HepG2 (cell line): ENCODE results near the gene SSNA1. TPM values are rescaled to one million over a fixed set of nuclear protein-coding genes. Genes with fewer than 3 reads are reported as not detected.

Experiments
- ATAC-seq: fragments of 200-7000 bp; cut with Tn5 transposase; 3 replicates; pipeline ENCODE4 v1.9.1; 2020; ENCODE audit warnings: mild to moderate bottlenecking, moderate library complexity
- BruUV-seq: library from RNA; stranded (reverse); fragments of 400-500 nt; replicated peaks from 2 replicates; lab custom pipeline; 2021; lab: Mats Ljungman, UMichigan
- CTCF ChIA-PET: fragments of 300-600 bp; formaldehyde crosslinking; extraction: SDS; loops from one replicate; lab custom pipeline; 2021; ENCODE audit warnings: low total read pairs, inconsistent platforms, low intra/inter-chr PET ratio; lab: Yijun Ruan, JAX
- POLR2A ChIA-PET: fragments of 350-600 bp; sonication (Branson Sonifier 250); formaldehyde crosslinking; loops from one replicate; lab custom pipeline; 2020; ENCODE audit warnings: antibody characterized with exemption, inconsistent platforms; lab: Yijun Ruan, JAX
- DNase-seq: peaks from one replicate; pipeline ENCODE4 v3.0.0-alpha.2; 2015; ENCODE audit warnings: low spot score
- FAIRE-seq: peaks from 3 replicates; lab custom pipeline; 2011; peaks lifted over from hg19 to GRCh38; lab: Jason Lieb, UNC
- H2AFZ ChIP-seq: one replicate; pipeline ENCODE4 v1.6.1; 2011; ENCODE audit warnings: low read length, inconsistent platforms
- H3K27ac ChIP-seq: fragments of 300-600 bp; 3 replicates; pipeline ENCODE4 v1.8.0; 2011; ENCODE audit warnings: mixed run types, mild to moderate bottlenecking, mixed read lengths, low read length, inconsistent platforms; ENCODE audit not compliant: insufficient read depth; ENCODE audit errors: extremely low read length
- H3K27me3 ChIP-seq, 2 experiments: fragments of 200-600 bp in 1 of 2; 2 replicates in 1 of 2; 3 replicates in 1 of 2; pipeline versions ENCODE4 v1.6.0 to v1.8.0; 2011; ENCODE audit warnings: low read length in 2 of 2, mild to moderate bottlenecking in 2 of 2, moderate library complexity in 2 of 2, inconsistent platforms in 1 of 2; ENCODE audit not compliant: insufficient read depth in 2 of 2, control insufficient read depth in 1 of 2
- H3K36me3 ChIP-seq, 2 experiments: fragments of 200-600 bp in 1 of 2; replicated peaks in 1 of 2; 2 replicates in 1 of 2; 3 replicates in 1 of 2; pipeline versions ENCODE4 v1.5.1 to v1.8.0; 2011; ENCODE audit warnings: low read length in 2 of 2, inconsistent platforms in 1 of 2; ENCODE audit not compliant: insufficient read depth in 2 of 2, control insufficient read depth in 1 of 2
- H3K4me1 ChIP-seq: 2 replicates; pipeline ENCODE4 v1.5.1; 2012; ENCODE audit warnings: low read length, inconsistent platforms; ENCODE audit not compliant: insufficient read depth
- H3K4me2 ChIP-seq: 2 replicates; pipeline ENCODE4 v1.6.0; 2011; ENCODE audit warnings: low read depth, low read length, inconsistent platforms
- H3K4me3 ChIP-seq, 3 experiments: fragments of 200-600 bp in 1 of 3; sonication (generic), shearing (Covaris generic) in 1 of 3; replicated peaks in 1 of 3; 2 replicates each; pipeline ENCODE4 v1.5.1; 2011 to 2016; ENCODE audit warnings: low read length in 3 of 3, inconsistent platforms in 2 of 3, low read depth in 2 of 3, mild to moderate bottlenecking in 2 of 3, control low read depth in 1 of 3, mixed read lengths in 1 of 3; ENCODE audit not compliant: insufficient read depth in 1 of 3
- H3K79me2 ChIP-seq: one replicate; pipeline ENCODE4 v1.6.1; 2011; ENCODE audit warnings: low read length, inconsistent platforms; ENCODE audit not compliant: insufficient read depth
- H3K9ac ChIP-seq: 2 replicates; pipeline ENCODE4 v1.6.0; 2011; ENCODE audit warnings: mild to moderate bottlenecking, low read depth, low read length, inconsistent platforms; ENCODE audit not compliant: insufficient read depth
- H3K9me3 ChIP-seq: 2 replicates; pipeline ENCODE4 v1.5.1; 2012; ENCODE audit warnings: mild to moderate bottlenecking, low read length
- H4K20me1 ChIP-seq: 2 replicates; pipeline ENCODE4 v1.6.0; 2011; ENCODE audit warnings: inconsistent platforms, mild to moderate bottlenecking, low read length, moderate library complexity; ENCODE audit not compliant: insufficient read depth
- ATAD3A ChIP-seq: sonication (generic); formaldehyde crosslinking; IDR thresholded peaks from 2 replicates; pipeline ENCODE4 v1.4.0; 2020; ENCODE audit warnings: missing genetic modification reagents
- BCLAF1 ChIP-seq: fragments of 450-650 bp; IDR thresholded peaks from 2 replicates; pipeline ENCODE4 v1.6.1; 2017; ENCODE audit warnings: mild to moderate bottlenecking
- FIP1L1 ChIP-seq: fragments of 200-400 bp; formaldehyde crosslinking; IDR thresholded peaks from 2 replicates; pipeline ENCODE4 v1.6.1; 2018; ENCODE audit warnings: low read depth, mild to moderate bottlenecking, low read length, moderate library complexity, borderline replicate concordance; ENCODE audit not compliant: insufficient read depth
- GABPA ChIP-seq, 2 experiments: IDR thresholded peaks; 2 replicates each; pipeline ENCODE4 v1.6.1; 2011 to 2016; ENCODE audit warnings: low read depth in 2 of 2, low read length in 1 of 2, missing biosample characterization in 1 of 2, missing genetic modification characterization in 1 of 2
- PLSCR1 ChIP-seq: sonication (generic); formaldehyde crosslinking; IDR thresholded peaks from 2 replicates; pipeline ENCODE4 v1.5.0; 2020; ENCODE audit warnings: missing genetic modification reagents, mild to moderate bottlenecking, borderline replicate concordance
- POGZ ChIP-seq: sonication (generic); formaldehyde crosslinking; IDR thresholded peaks from 2 replicates; pipeline ENCODE4 v1.4.0; 2020; ENCODE audit warnings: mild to moderate bottlenecking, missing genetic modification reagents
- POLR2AphosphoS5 ChIP-seq: IDR thresholded peaks from 2 replicates; pipeline ENCODE4 v1.6.1; 2012; ENCODE audit warnings: low read depth, low read length
- TRIM22 ChIP-seq: fragments of 450-650 bp; IDR thresholded peaks from 2 replicates; pipeline ENCODE4 v1.6.1; 2017
- ZFX ChIP-seq: sonication (generic); formaldehyde crosslinking; IDR thresholded peaks from 2 replicates; pipeline ENCODE4 v1.4.0; 2020; ENCODE audit warnings: mild to moderate bottlenecking, low read depth, missing genetic modification reagents, moderate library complexity
- ZNF234 ChIP-seq: sonication (generic); formaldehyde crosslinking; conservative IDR thresholded peaks from 2 replicates; pipeline ENCODE4 v1.5.1; 2020; ENCODE audit warnings: mild to moderate bottlenecking, missing genetic modification reagents
- ZNF275 ChIP-seq: sonication (generic); formaldehyde crosslinking; IDR thresholded peaks from 2 replicates; pipeline ENCODE4 v1.8.0; 2022; ENCODE audit warnings: missing genetic modification reagents, mild to moderate bottlenecking, inconsistent platforms, borderline replicate concordance
- ZNF367 ChIP-seq: sonication (generic); formaldehyde crosslinking; IDR thresholded peaks from 2 replicates; pipeline ENCODE4 v1.4.0; 2020; ENCODE audit warnings: missing genetic modification reagents, borderline replicate concordance
- ZNF501 ChIP-seq: sonication (generic); formaldehyde crosslinking; IDR thresholded peaks from 2 replicates; pipeline ENCODE4 v1.5.1; 2020; ENCODE audit warnings: mild to moderate bottlenecking, moderate library complexity, missing genetic modification reagents
- ZNF781 ChIP-seq: sonication (generic); formaldehyde crosslinking; IDR thresholded peaks from 2 replicates; pipeline ENCODE4 v1.5.1; 2020; ENCODE audit warnings: borderline replicate concordance, mild to moderate bottlenecking, missing genetic modification reagents; ENCODE audit errors: not compliant biosample characterization
- ZNF790 ChIP-seq: sonication (generic); formaldehyde crosslinking; IDR thresholded peaks from 2 replicates; pipeline ENCODE4 v1.8.0; 2022; ENCODE audit warnings: missing genetic modification reagents, mild to moderate bottlenecking, borderline replicate concordance
- ZNF841 ChIP-seq: sonication (generic); formaldehyde crosslinking; IDR thresholded peaks from 2 replicates; pipeline ENCODE4 v1.8.1; 2023; ENCODE audit warnings: missing genetic modification reagents, borderline replicate concordance
- WGBS: methylation state at CpG from one replicate; pipeline ENCODE4 v1.1.6; 2017; ENCODE audit warnings: low lambda C conversion rate; 5-methylcytosine and 5-hydroxymethylcytosine counted together
- in situ Hi-C: cut with HindIII; loops from 2 replicates; pipeline ENCODE4 v1.10.0; 2017; ENCODE audit warnings: low pct_unique_long_range_greater_than_20kb; ENCODE audit not compliant: extremely low pct_ligation_motif_present
- intact Hi-C: fragments of 100-400 bp; cut with micrococcal nuclease; formaldehyde crosslinking; loops from one replicate; pipeline ENCODE4 v1.10.0; 2022; ENCODE audit not compliant: unreplicated experiment
- polyA plus RNA-seq, 8 experiments: library from polyadenylated mRNA; depleted of rRNA in 3 of 8; stranded (reverse) in 7 of 8; unstranded in 1 of 8; fragments of >200 nt; fragmentation: Illumina TruSeq in 4 of 8; extraction: Trizol in 4 of 8; gene quantifications; 2 replicates each; pipeline versions ENCODE4 v1.2.1 to v1.2.3, GENCODE V29; 2011 to 2016; ENCODE audit warnings: low read depth in 4 of 8, missing spikeins in 1 of 8, mixed read lengths in 1 of 8; ENCODE audit not compliant: insufficient read depth in 1 of 8
- total RNA-seq, 5 experiments: library from RNA; depleted of rRNA; stranded (reverse); fragments of >200 nt; fragmentation: Illumina TruSeq; extraction: Trizol; gene quantifications; 2 replicates each; pipeline ENCODE4 v1.2.3, GENCODE V29; 2016; ENCODE audit warnings: low read depth in 1 of 5

SSNA1 gene
- total and polyA plus RNA-seq, 2 of the 13 experiments (the other 11 are each of a cell fraction or from before 2014, with no cell fraction given): 35.9 to 49.4 TPM

- TF ChIP-seq ZNF275 (CRISPR knock-in tag) (no peak), ZNF841 (CRISPR knock-in tag) (no peak), POGZ (no peak)
These were observed 9.4 kb upstream of the SSNA1 start (continued) for GRCh38 chr9:137178939-137179630.

GRCh38 chr9:137179761-137180160 lies 8.7 kb upstream of the SSNA1 start:
- WGBS: 98% methylated on average over 15 of the region's 17 CpGs
- ATAC-seq (no peak), FAIRE-seq (no peak), DNase-seq (no peak)
- ChIA-PET CTCF (no interaction called here), POLR2A (no interaction called here)
- Histone ChIP-seq H3K9ac (no peak overlapping the region), H3K36me3 (peaks cover 23 to 29% of the 10 kb centered on the region in 2 experiments; a peak in 4 of 5 replicates), H3K27ac (no peak overlapping the region), H3K27me3 (no peaks in the 10 kb centered on the region), H3K4me3 (no peak overlapping the region), H4K20me1 (no peaks in the 10 kb centered on the region), H3K79me2 (no peaks in the 10 kb centered on the region), H3K4me1 (no peaks in the 10 kb centered on the region), H3K4me2 (no peak overlapping the region), H3K9me3 (no peaks in the 10 kb centered on the region), H2AFZ (no peak overlapping the region)
- in situ Hi-C loops (no loop called here), intact Hi-C loops (loop anchor here (10.0 kb wide), 1 partner anchor 65 kb away; the partner anchor contains the start of gene DPP7)
- BruUV-seq: no TSS peak
- no peak for TF ChIP-seq ZNF781 (CRISPR knock-in tag)
- TF ChIP-seq PLSCR1: no peak
- no peak for TF ChIP-seq ZNF501 (CRISPR knock-in tag)
- TF ChIP-seq POLR2AphosphoS5: no peak
- TF ChIP-seq ZNF367 (CRISPR knock-in tag): no peak
- TF ChIP-seq ATAD3A (CRISPR knock-in tag): no peak
- TF ChIP-seq BCLAF1: no peak
- no peak for TF ChIP-seq FIP1L1
- no peak for TF ChIP-seq ZNF790 (CRISPR knock-in tag)
- no peak for TF ChIP-seq ZFX (CRISPR knock-in tag)
- no peak for TF ChIP-seq ZNF234 (CRISPR knock-in tag)
- no peak for TF ChIP-seq TRIM22
- TF ChIP-seq GABPA (IDR thresholded peaks at IDR 0.05; ENCODE audit: low read depth, low read length): no peak
- TF ChIP-seq GABPA (CRISPR knock-in tag; IDR thresholded peaks at IDR 0.05; ENCODE audit: low read depth): no peak
